Common myeloid progenitor, CD34-positive (primary cell): ENCODE data around the gene ALG1L2.
"Not testable (repeated sequence)": the region's sequence is repeated elsewhere in the genome, so short reads cannot be mapped to it uniquely, and the experiment has no call there.

Experiments
- CTCF ChIA-PET: fragments of 350-600 bp; sonication (Branson Sonifier 250); formaldehyde crosslinking; loops from one replicate; lab custom pipeline; 2021; ENCODE audit warnings: antibody characterized with exemption; lab: Charles Lee
- POLR2A ChIA-PET: fragments of 350-600 bp; sonication (Branson Sonifier 250); formaldehyde crosslinking; loops from one replicate; lab custom pipeline; 2021; ENCODE audit warnings: antibody characterized with exemption; lab: Charles Lee
- DNase-seq, 3 donors: peaks; one replicate each; pipeline versions ENCODE4 v3.0.0 to v3.0.0-alpha.2; 2013
- H3K27ac ChIP-seq, 2 experiments: 1 replicate in 1 of 2; 2 replicates in 1 of 2; pipeline ENCODE4 v1.7.0; 2013; ENCODE audit warnings: inconsistent platforms in 2 of 2, low read length in 2 of 2, mild to moderate bottlenecking in 2 of 2, low read depth in 1 of 2, moderate library complexity in 1 of 2; ENCODE audit not compliant: severe bottlenecking in 2 of 2, insufficient read depth in 1 of 2, poor library complexity in 1 of 2
- H3K27me3 ChIP-seq, 5 experiments: replicated peaks in 2 of 5; 1 replicate in 3 of 5; 2 replicates in 2 of 5; pipeline versions ENCODE4 v1.6.1 to v1.7.0; 2013; ENCODE audit warnings: low read length in 4 of 5, mild to moderate bottlenecking in 2 of 5, moderate library complexity in 2 of 5, inconsistent platforms in 1 of 5; ENCODE audit not compliant: insufficient read depth in 5 of 5, control insufficient read depth in 4 of 5
- H3K36me3 ChIP-seq, 4 experiments: 1 replicate in 2 of 4; 2 replicates in 2 of 4; pipeline versions ENCODE4 v1.6.1 to v1.7.0; 2013; ENCODE audit warnings: low read length in 3 of 4, control low read depth in 1 of 4, mild to moderate bottlenecking in 1 of 4; ENCODE audit not compliant: control insufficient read depth in 4 of 4, insufficient read depth in 4 of 4
- H3K4me1 ChIP-seq, 4 experiments: 1 replicate in 3 of 4; 2 replicates in 1 of 4; pipeline versions ENCODE4 v1.6.1 to v1.7.1; 2013; ENCODE audit warnings: low read length in 3 of 4, mild to moderate bottlenecking in 3 of 4, control low read depth in 1 of 4, inconsistent platforms in 1 of 4, moderate library complexity in 1 of 4; ENCODE audit not compliant: control insufficient read depth in 4 of 4, insufficient read depth in 4 of 4; ENCODE audit errors: control extremely low read depth in 1 of 4
- H3K4me3 ChIP-seq, 7 experiments: 1 replicate in 4 of 7; 2 replicates in 3 of 7; pipeline versions ENCODE4 v1.5.1 to v1.7.0; 2013; ENCODE audit warnings: mild to moderate bottlenecking in 7 of 7, low read length in 6 of 7, moderate library complexity in 6 of 7, inconsistent platforms in 2 of 7, low read depth in 2 of 7, control low read depth in 1 of 7; ENCODE audit not compliant: insufficient read depth in 4 of 7, control insufficient read depth in 1 of 7; ENCODE audit errors: extremely low read depth in 1 of 7
- H3K9me3 ChIP-seq, 5 experiments: 1 replicate in 4 of 5; 2 replicates in 1 of 5; pipeline versions ENCODE4 v1.6.1 to v1.7.1; 2013; ENCODE audit warnings: low read length in 4 of 5, mild to moderate bottlenecking in 2 of 5, inconsistent platforms in 1 of 5, low read depth in 1 of 5, moderate library complexity in 1 of 5; ENCODE audit not compliant: control insufficient read depth in 4 of 5, insufficient read depth in 2 of 5; ENCODE audit errors: control extremely low read depth in 1 of 5
- WGBS: methylation state at CpG from one replicate; pipeline ENCODE4 v1.1.5; 2013; ENCODE audit not compliant: insufficient coverage; 5-methylcytosine and 5-hydroxymethylcytosine counted together

Gene ALG1L2

DNA sequence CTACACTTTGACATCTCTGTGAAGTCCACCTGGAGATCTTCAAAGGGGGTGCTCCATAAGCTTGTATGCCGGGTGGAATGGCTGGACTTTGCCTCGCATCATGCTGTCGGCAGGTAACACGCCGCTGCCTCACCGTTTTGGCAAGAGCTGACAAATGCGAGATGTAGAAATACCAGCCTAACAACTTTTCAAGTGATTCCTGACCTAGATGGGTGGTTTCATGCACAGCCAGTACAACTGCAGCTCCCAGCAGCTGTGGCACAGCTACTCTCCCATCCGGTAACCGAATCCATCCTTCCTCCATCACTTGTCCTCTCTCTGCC is 62.7 kb downstream of the ALG1L2 start:
- CTCF ChIA-PET, H3K27ac ChIP-seq, H3K27me3 ChIP-seq, POLR2A ChIA-PET, H3K4me1 ChIP-seq, DNase-seq, H3K4me3 ChIP-seq, H3K9me3 ChIP-seq, H3K36me3 ChIP-seq: not testable (repeated sequence)
- WGBS = 96% methylated on average over 7 of the region's 9 CpGs

DNA sequence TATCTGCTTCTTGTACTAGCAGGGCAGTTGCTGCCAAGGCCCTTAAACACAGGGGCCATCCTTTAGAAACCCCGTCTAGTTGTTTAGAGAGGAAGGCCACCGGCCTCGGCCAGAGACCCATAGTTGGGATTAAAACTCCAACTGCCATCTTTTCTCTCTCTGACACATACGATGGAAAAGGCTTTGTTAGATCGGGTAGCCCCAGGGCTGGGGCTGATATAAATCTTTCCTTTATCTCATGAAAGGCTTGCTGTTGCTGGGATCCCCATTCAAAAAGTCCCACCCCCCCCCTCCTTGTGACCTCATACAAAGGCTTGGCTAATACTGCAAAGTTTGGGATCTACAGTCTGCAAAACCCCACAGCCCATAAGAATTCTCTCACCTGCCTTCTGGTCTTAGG is 63.8 kb downstream of the ALG1L2 start:
- DNase-seq, H3K4me1 ChIP-seq, POLR2A ChIA-PET, H3K36me3 ChIP-seq, H3K4me3 ChIP-seq, H3K9me3 ChIP-seq, H3K27me3 ChIP-seq, CTCF ChIA-PET, H3K27ac ChIP-seq: not testable (repeated sequence)
- 97% methylated on average over 5 of the region's 5 CpGs for WGBS

- CTCF ChIA-PET, H3K27ac ChIP-seq, H3K27me3 ChIP-seq, H3K4me3 ChIP-seq, H3K4me1 ChIP-seq, H3K36me3 ChIP-seq, H3K9me3 ChIP-seq, POLR2A ChIA-PET: not testable (repeated sequence)
- 60% methylated on average over 1 of the region's 6 CpGs for WGBS
- peak; percentile 27 to 76 (median 60) for DNase-seq
Measured at GRCh38 chr3:130146465-130146864, 64.8 kb downstream of the ALG1L2 start.
